ENCODE data around the gene PTPRN2. TPM values are rescaled to one million over a fixed set of nuclear protein-coding genes. Genes with fewer than 3 reads are reported as not detected.

PTPRN2 gene
- total and polyA plus RNA-seq, 9 of the 15 experiments (the other 6 are each of a cell fraction or from before 2014, with no cell fraction given), result not detected

GRCh38 chr7:158422887-158423560 lies 164.6 kb downstream of the PTPRN2 start (continued):
- TF ChIP-seq ZBTB40 (IDR thresholded peaks at IDR 0.05) (no peak), ZBTB40 (CRISPR knock-in tag; IDR thresholded peaks at IDR 0.05) (no peak), MEIS2 (IDR thresholded peaks at IDR 0.05; ENCODE audit: partially characterized antibody) (peak; percentile 10), PTTG1 (tag; IDR thresholded peaks at IDR 0.05; ENCODE audit: low read depth) (no peak), POLR2B (IDR thresholded peaks at IDR 0.05; ENCODE audit: low read depth, partially characterized antibody) (no peak), NR2C1 (IDR thresholded peaks at IDR 0.05) (no peak), NR2C1 (tag; IDR thresholded peaks at IDR 0.05) (no peak), SNRNP70 (optimal IDR thresholded peaks at IDR 0.05; ENCODE audit: low read depth, low read length) (no peak), NCOA2 (IDR thresholded peaks at IDR 0.05; ENCODE audit: partially characterized antibody in 2 of 2) (no peak), CBFA2T3 (IDR thresholded peaks at IDR 0.05) (peak; percentile 75), HDAC6 (IDR thresholded peaks at IDR 0.05; ENCODE audit: low read depth, low read length) (no peak), CTBP1 (IDR thresholded peaks at IDR 0.05; ENCODE audit: borderline replicate concordance) (peak; percentile 80; the same call in 1 of the 2 replicates), SAP30 (IDR thresholded peaks at IDR 0.05; ENCODE audit: borderline replicate concordance, insufficient read depth, low read depth, low read length, poor library complexity, severe bottlenecking) (no peak), XRCC5 (IDR thresholded peaks at IDR 0.05; ENCODE audit: low read depth, low read length) (no peak), CBFA2T2 (conservative IDR thresholded peaks at IDR 0.05) (peak; percentile 62)
- TF ChIP-seq, protein P1, sequence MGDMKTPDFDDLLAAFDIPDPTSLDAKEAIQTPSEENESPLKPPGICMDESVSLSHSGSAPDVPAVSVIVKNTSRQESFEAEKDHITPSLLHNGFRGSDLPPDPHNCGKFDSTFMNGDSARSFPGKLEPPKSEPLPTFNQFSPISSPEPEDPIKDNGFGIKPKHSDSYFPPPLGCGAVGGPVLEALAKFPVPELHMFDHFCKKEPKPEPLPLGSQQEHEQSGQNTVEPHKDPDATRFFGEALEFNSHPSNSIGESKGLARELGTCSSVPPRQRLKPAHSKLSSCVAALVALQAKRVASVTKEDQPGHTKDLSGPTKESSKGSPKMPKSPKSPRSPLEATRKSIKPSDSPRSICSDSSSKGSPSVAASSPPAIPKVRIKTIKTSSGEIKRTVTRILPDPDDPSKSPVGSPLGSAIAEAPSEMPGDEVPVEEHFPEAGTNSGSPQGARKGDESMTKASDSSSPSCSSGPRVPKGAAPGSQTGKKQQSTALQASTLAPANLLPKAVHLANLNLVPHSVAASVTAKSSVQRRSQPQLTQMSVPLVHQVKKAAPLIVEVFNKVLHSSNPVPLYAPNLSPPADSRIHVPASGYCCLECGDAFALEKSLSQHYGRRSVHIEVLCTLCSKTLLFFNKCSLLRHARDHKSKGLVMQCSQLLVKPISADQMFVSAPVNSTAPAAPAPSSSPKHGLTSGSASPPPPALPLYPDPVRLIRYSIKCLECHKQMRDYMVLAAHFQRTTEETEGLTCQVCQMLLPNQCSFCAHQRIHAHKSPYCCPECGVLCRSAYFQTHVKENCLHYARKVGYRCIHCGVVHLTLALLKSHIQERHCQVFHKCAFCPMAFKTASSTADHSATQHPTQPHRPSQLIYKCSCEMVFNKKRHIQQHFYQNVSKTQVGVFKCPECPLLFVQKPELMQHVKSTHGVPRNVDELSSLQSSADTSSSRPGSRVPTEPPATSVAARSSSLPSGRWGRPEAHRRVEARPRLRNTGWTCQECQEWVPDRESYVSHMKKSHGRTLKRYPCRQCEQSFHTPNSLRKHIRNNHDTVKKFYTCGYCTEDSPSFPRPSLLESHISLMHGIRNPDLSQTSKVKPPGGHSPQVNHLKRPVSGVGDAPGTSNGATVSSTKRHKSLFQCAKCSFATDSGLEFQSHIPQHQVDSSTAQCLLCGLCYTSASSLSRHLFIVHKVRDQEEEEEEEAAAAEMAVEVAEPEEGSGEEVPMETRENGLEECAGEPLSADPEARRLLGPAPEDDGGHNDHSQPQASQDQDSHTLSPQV (IDR thresholded peaks at IDR 0.05), result no peak
